SK-N-SH (cell line): ENCODE data around the gene MAOA. TPM values are rescaled to one million over a fixed set of nuclear protein-coding genes. Genes with fewer than 3 reads are reported as not detected.

Source experiments
- CTCF ChIA-PET: fragments of 300-600, 350-600 bp; formaldehyde crosslinking; extraction: SDS; loops from one replicate; lab custom pipeline; 2021; lab: Yijun Ruan, JAX
- POLR2A ChIA-PET: fragments of 350-600 bp; sonication (Branson Sonifier 250); formaldehyde crosslinking; extraction: SDS; loops from one replicate; lab custom pipeline; 2020; ENCODE audit warnings: antibody characterized with exemption, inconsistent platforms; lab: Yijun Ruan, JAX
- DNase-seq: peaks from one replicate; pipeline ENCODE4 v3.0.0; 2012
- H2AFZ ChIP-seq: fragments of 200-600 bp; sonication (generic); 2 replicates; pipeline ENCODE4 v1.8.1; 2016; ENCODE audit warnings: antibody characterized with exemption, mild to moderate bottlenecking, low read depth
- H3F3A ChIP-seq: fragments of 200-600 bp; sonication (generic); replicated peaks from 2 replicates; pipeline ENCODE3; 2016; ENCODE audit warnings: antibody characterized with exemption, mild to moderate bottlenecking; ENCODE audit not compliant: insufficient read depth
- H3K27ac ChIP-seq, 2 experiments: fragments of 200-500 bp in 1 of 2; fragments of 200-600 bp in 1 of 2; sonication (Bioruptor generic) in 1 of 2; sonication (generic), shearing (Covaris generic) in 1 of 2; 2 replicates each; pipeline versions ENCODE4 v1.5.1 to v1.6.1; 2014 to 2016; ENCODE audit warnings: low read depth in 2 of 2, inconsistent platforms in 1 of 2, low read length in 1 of 2, mild to moderate bottlenecking in 1 of 2, mixed read lengths in 1 of 2
- H3K27me3 ChIP-seq: fragments of 200-600 bp; sonication (generic), shearing (Covaris generic); 2 replicates; pipeline ENCODE4 v1.6.1; 2016; ENCODE audit warnings: mixed run types; ENCODE audit not compliant: insufficient read depth
- H3K36me3 ChIP-seq, 2 experiments: fragments of 200-500 bp in 1 of 2; fragments of 200-600 bp in 1 of 2; sonication (Bioruptor generic) in 1 of 2; sonication (generic) in 1 of 2; replicated peaks in 1 of 2; 2 replicates each; pipeline versions ENCODE3 to v1.5.1; 2014 to 2016; ENCODE audit warnings: low read length in 1 of 2, mild to moderate bottlenecking in 1 of 2; ENCODE audit not compliant: insufficient read depth in 2 of 2, control insufficient read depth in 1 of 2
- H3K4me1 ChIP-seq, 2 experiments: fragments of 200-500 bp in 1 of 2; fragments of 200-600 bp in 1 of 2; sonication (Bioruptor generic) in 1 of 2; sonication (generic), shearing (Covaris generic) in 1 of 2; 2 replicates each; pipeline versions ENCODE4 v1.5.1 to v1.6.1; 2014 to 2016; ENCODE audit warnings: low read depth in 1 of 2, low read length in 1 of 2, mixed run types in 1 of 2; ENCODE audit not compliant: insufficient read depth in 2 of 2, control insufficient read depth in 1 of 2
- H3K4me2 ChIP-seq: fragments of 200-600 bp; sonication (generic), shearing (Covaris generic); 2 replicates; pipeline ENCODE4 v1.6.1; 2017; ENCODE audit warnings: mixed run types
- H3K4me3 ChIP-seq, 2 experiments: fragments of 200-500 bp in 1 of 2; fragments of 200-600 bp in 1 of 2; sonication (Bioruptor generic) in 1 of 2; sonication (generic), shearing (Covaris generic) in 1 of 2; 2 replicates each; pipeline versions ENCODE4 v1.5.1 to v1.8.1; 2014 to 2016; ENCODE audit warnings: low read depth in 2 of 2, inconsistent platforms in 1 of 2, low read length in 1 of 2, mild to moderate bottlenecking in 1 of 2, mixed read lengths in 1 of 2, moderate library complexity in 1 of 2
- H3K79me2 ChIP-seq: fragments of 200-600 bp; sonication (generic); 2 replicates; pipeline ENCODE4 v1.8.1; 2017; ENCODE audit warnings: mild to moderate bottlenecking; ENCODE audit not compliant: insufficient read depth
- H3K9ac ChIP-seq: fragments of 200-600 bp; sonication (generic); 2 replicates; pipeline ENCODE4 v1.6.1; 2017; ENCODE audit warnings: mixed run types
- H3K9me2 ChIP-seq: fragments of 200-600 bp; sonication (generic); 2 replicates; pipeline ENCODE4 v1.6.1; 2017; ENCODE audit warnings: mixed run types
- H3K9me3 ChIP-seq: fragments of 200-600 bp; sonication (generic); 2 replicates; pipeline ENCODE4 v1.6.1; 2017; ENCODE audit warnings: mixed run types, mild to moderate bottlenecking, moderate library complexity
- H4K20me1 ChIP-seq: fragments of 200-600 bp; sonication (generic); 2 replicates; pipeline ENCODE4 v1.6.1; 2017; ENCODE audit warnings: mild to moderate bottlenecking, mixed run types; ENCODE audit not compliant: insufficient read depth
- CHD2 ChIP-seq: fragments of 150-350 bp; IDR thresholded peaks from 2 replicates; pipeline ENCODE4 v1.6.1; 2018; ENCODE audit warnings: low read length; ENCODE audit not compliant: partially characterized antibody
- EZH2phosphoT487 ChIP-seq: fragments of 200-600 bp; sonication (generic); IDR thresholded peaks from 2 replicates; pipeline ENCODE4 v1.6.1; 2017; ENCODE audit warnings: low read depth, mixed run types, mild to moderate bottlenecking, antibody characterized with exemption, moderate library complexity, borderline replicate concordance
- GATA2 ChIP-seq: sonication (generic); formaldehyde crosslinking; IDR thresholded peaks from 2 replicates; pipeline ENCODE4 v1.5.0; 2020; ENCODE audit warnings: mild to moderate bottlenecking, missing genetic modification reagents
- JUND ChIP-seq: IDR thresholded peaks from 2 replicates; pipeline ENCODE4 v1.4.0; 2012
- NRF1 ChIP-seq: IDR thresholded peaks from 2 replicates; pipeline ENCODE4 v1.6.1; 2012; ENCODE audit warnings: low read depth, mild to moderate bottlenecking, low read length
- TAF1 ChIP-seq: IDR thresholded peaks from 2 replicates; pipeline ENCODE4 v1.6.1; 2012; ENCODE audit warnings: low read depth, mild to moderate bottlenecking, low read length, moderate library complexity, borderline replicate concordance
- WGBS: methylation state at CpG from one replicate; pipeline ENCODE4 v1.1.6; 2017; ENCODE audit warnings: low lambda C conversion rate; 5-methylcytosine and 5-hydroxymethylcytosine counted together
- polyA plus RNA-seq, 3 experiments: library from polyadenylated mRNA; depleted of rRNA; stranded (reverse); fragments of >200 nt; gene quantifications; 2 replicates each; pipeline ENCODE4 v1.2.3, GENCODE V29; 2012
- TF ChIP-seq, protein P1 (sequence below): IDR thresholded peaks from 2 replicates; pipeline ENCODE4; 2012

MAOA gene
- polyA plus RNA-seq, 1 of the 3 experiments (the other 2 are of a cell fraction): 0.31 TPM

DNA sequence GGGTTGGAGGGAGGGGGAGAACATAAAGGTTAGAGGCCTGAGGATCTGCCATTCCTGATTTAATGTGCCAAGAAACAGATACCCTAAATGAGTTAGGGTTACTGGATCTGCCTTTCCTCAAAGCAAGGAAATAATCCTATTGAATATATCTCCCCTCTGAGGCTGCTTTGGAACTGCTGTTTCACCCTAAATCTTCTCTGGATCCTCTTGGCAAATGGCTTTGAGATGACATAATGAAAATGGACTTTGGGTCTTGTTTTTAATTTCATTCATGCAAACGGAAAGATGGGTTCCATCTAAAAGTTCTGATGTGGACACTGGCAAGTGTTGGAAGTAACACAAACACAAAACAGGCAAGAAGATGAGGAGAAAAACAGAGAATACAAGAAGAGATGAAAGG, 23.0 kb upstream of the MAOA start:
- 3% methylated on average over 1 of the region's 1 CpG for whole genome bisulfite sequencing
- POLR2A ChIA-PET: no interaction called here

GRCh38 chrX:43633757-43634156, 22.3 kb upstream of the MAOA start:
- H3K4me2 ChIP-seq: no peak overlapping the region
- no peak for TF ChIP-seq GATA2 (CRISPR knock-in tag)
- TF ChIP-seq, all 33 proteins: peak for 0
- CTCF ChIA-PET: no interaction called here
- no peaks in the 10 kb centered on the region; a peak in 1 of 4 replicates for H3K4me1 ChIP-seq
- H3K27ac ChIP-seq: no peak overlapping the region
- no peak overlapping the region for H2AFZ ChIP-seq
- H3K4me3 ChIP-seq: no peak overlapping the region
- no peaks in the 10 kb centered on the region for H3K9me2 ChIP-seq
- DNase-seq: no peak
- POLR2A ChIA-PET: no interaction called here
- no peaks in the 10 kb centered on the region for H4K20me1 ChIP-seq
- no peaks in the 10 kb centered on the region for H3F3A ChIP-seq
- no peaks in the 10 kb centered on the region for H3K36me3 ChIP-seq
- WGBS: 29% methylated on average over 3 of the region's 3 CpGs
- H3K27me3 ChIP-seq: peaks cover 3% of the 10 kb centered on the region; the same call in 1 of the 2 replicates
- H3K9ac ChIP-seq: no peak overlapping the region
- no peaks in the 10 kb centered on the region for H3K9me3 ChIP-seq
- no peaks in the 10 kb centered on the region for H3K79me2 ChIP-seq

More for the DNA sequence above, 23.0 kb upstream of the MAOA start:
- peak; percentile 21 for DNase-seq
- Histone ChIP-seq H3F3A (no peaks in the 10 kb centered on the region), H2AFZ (no peak overlapping the region), H3K4me2 (no peak overlapping the region), H3K9me2 (no peaks in the 10 kb centered on the region), H4K20me1 (no peaks in the 10 kb centered on the region), H3K9me3 (no peaks in the 10 kb centered on the region), H3K9ac (no peak overlapping the region), H3K36me3 (no peaks in the 10 kb centered on the region), H3K4me1 (no peaks in the 10 kb centered on the region; a peak in 1 of 4 replicates), H3K4me3 (no peak overlapping the region), H3K27ac (no peak overlapping the region), H3K27me3 (no peaks in the 10 kb centered on the region; the same call in 1 of the 2 replicates), H3K79me2 (no peaks in the 10 kb centered on the region)
- CTCF ChIA-PET: no interaction called here
- TF ChIP-seq, protein P1, sequence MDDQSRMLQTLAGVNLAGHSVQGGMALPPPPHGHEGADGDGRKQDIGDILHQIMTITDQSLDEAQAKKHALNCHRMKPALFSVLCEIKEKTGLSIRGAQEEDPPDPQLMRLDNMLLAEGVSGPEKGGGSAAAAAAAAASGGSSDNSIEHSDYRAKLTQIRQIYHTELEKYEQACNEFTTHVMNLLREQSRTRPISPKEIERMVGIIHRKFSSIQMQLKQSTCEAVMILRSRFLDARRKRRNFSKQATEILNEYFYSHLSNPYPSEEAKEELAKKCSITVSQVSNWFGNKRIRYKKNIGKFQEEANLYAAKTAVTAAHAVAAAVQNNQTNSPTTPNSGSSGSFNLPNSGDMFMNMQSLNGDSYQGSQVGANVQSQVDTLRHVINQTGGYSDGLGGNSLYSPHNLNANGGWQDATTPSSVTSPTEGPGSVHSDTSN: no peak
- TF ChIP-seq GATA2 (CRISPR knock-in tag): peak; percentile 27; the same call in 1 of the 2 replicates

DNA sequence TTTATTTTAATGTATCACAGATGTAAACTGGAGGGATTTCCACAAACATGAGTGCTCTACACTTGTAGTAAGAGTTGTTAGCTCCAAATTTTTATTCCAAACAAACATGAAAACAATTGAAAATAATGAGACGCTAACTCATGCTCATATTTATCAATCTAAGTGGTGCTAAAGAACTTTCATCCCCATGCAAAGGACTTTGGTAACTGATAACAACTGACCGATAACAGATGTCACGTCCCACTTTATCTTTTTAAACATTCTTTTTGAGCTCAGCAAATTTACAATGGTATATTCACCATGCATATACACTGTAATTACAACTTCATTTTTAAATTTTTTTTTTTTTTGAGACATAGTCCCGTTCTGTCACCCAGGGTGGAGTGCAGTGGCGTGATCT, 15.6 kb upstream of the MAOA start:
- Histone ChIP-seq H3K36me3 (no peaks in the 10 kb centered on the region), H3K9ac (no peak overlapping the region), H3K4me1 (peaks cover 0 to 4% of the 10 kb centered on the region in 2 experiments; a peak in 1 of 4 replicates), H3K27me3 (peaks cover 7% of the 10 kb centered on the region; the same call in 1 of the 2 replicates), H3K9me2 (no peaks in the 10 kb centered on the region), H3K4me3 (no peak overlapping the region), H3K9me3 (no peaks in the 10 kb centered on the region), H3F3A (no peaks in the 10 kb centered on the region), H2AFZ (no peak overlapping the region), H3K79me2 (no peaks in the 10 kb centered on the region), H4K20me1 (no peaks in the 10 kb centered on the region), H3K4me2 (no peak overlapping the region), H3K27ac (no peak overlapping the region)
- WGBS: 34% methylated on average over 5 of the region's 5 CpGs
- TF ChIP-seq NRF1 (no peak), CHD2 (no peak), TAF1 (no peak), EZH2phosphoT487 (no peak), JUND (no peak)
- ChIA-PET POLR2A (no interaction called here), CTCF (interaction anchor here (0.7 to 1.3 kb wide), 2 partner anchors 111 to 665 kb away, joined by 3 to 4 read pairs; no protein-coding TSS in a partner anchor)
- DNase-seq: no peak
